ENCODE measurements around the gene SALL2.
A peak's percentile ranks its signal among the peaks of the same experiment; 100 is the strongest.
"Not testable (repeated sequence)": the region's sequence is repeated elsewhere in the genome, so short reads cannot be mapped to it uniquely, and the experiment has no call there.

The SALL2 gene

GRCh38 chr14:21525962-21526671 is at the start of gene SALL2:
Gene SALL2 (minus strand): TSS chr14:21526346. CDS start chr14:21526127, 219 bp downstream.
- DNase-seq (ENCODE audit: low read depth): peak; percentile 48

GRCh38 chr14:21575661-21576060 is 49.5 kb upstream of the SALL2 start:
- no peak for DNase-seq (ENCODE audit: low read depth)

DNA sequence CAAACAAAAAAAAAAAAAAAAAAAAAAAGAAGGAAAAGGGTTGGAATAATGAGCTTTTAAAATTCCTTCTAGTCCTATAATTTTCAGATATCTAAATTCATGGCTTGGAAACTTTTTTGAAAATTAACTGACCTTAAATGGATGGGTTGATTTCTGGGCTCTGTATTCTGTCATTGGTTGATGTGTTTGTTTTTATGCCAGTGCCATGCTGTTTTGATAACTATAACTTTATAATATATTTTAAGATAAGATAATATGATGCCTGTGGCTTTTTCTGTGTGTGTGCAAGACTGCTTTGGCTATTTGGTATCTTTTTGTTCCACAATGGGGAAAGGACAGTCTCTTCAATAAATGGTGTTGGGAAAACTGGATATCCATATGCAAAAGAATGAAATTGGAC is 46.5 kb upstream of the SALL2 start:
- no peak for DNase-seq (ENCODE audit: low read depth)

GRCh38 chr14:21558703-21559170 is 32.6 kb upstream of the SALL2 start:
- no peak for DNase-seq (ENCODE audit: low read depth)

GRCh38 chr14:21557084-21557901 is 31.1 kb upstream of the SALL2 start:
- peak; percentile 40 for DNase-seq (ENCODE audit: low read depth)

DNA sequence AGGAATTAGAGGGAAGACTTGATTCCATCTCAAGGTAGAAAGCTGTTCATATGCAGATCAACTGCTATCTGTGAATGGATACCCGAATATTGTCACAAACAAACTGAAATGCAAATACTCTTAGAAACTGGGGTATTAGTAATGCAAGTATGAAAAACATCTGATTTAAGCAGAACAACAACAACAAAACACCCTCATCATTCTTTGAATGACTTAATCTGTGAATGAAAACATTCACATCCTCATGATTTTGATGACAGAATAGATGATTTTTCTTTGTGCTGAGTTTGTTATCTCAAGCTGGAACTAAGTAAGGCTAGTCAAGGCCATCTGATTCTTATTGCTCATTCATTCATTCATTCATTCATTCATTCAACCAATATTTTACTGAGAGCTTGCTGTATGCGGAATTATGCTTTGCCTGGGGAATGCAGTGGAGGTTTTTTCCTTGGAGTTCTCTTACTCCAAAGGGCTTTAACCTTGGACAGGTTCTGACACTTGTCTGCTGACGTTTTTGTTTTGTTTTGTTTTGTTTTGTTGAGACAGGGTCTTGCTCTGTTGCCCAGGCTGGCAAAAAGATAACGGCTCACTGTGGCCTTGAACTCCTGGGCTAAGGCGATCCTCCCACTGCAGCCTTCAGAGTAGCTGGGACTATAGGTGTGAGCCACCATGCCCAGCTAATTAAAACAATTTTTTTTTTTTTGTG is 30.4 kb upstream of the SALL2 start:
- DNase-seq (ENCODE audit: low read depth): no peak

- DNase-seq (ENCODE audit: low read depth): no peak
Observed at GRCh38 chr14:21553266-21553665, 27.1 kb upstream of the SALL2 start.

GRCh38 chr14:21544588-21544987 is 18.4 kb upstream of the SALL2 start:
- DNase-seq (ENCODE audit: low read depth): not testable (repeated sequence)

GRCh38 chr14:21543963-21544362 is 17.8 kb upstream of the SALL2 start:
- no peak for DNase-seq (ENCODE audit: low read depth)

GRCh38 chr14:21543521-21543960 is 17.4 kb upstream of the SALL2 start:
- no peak for DNase-seq (ENCODE audit: low read depth)

GRCh38 chr14:21541413-21542074 is 15.4 kb upstream of the SALL2 start:
- DNase-seq (ENCODE audit: low read depth): no peak

DNA sequence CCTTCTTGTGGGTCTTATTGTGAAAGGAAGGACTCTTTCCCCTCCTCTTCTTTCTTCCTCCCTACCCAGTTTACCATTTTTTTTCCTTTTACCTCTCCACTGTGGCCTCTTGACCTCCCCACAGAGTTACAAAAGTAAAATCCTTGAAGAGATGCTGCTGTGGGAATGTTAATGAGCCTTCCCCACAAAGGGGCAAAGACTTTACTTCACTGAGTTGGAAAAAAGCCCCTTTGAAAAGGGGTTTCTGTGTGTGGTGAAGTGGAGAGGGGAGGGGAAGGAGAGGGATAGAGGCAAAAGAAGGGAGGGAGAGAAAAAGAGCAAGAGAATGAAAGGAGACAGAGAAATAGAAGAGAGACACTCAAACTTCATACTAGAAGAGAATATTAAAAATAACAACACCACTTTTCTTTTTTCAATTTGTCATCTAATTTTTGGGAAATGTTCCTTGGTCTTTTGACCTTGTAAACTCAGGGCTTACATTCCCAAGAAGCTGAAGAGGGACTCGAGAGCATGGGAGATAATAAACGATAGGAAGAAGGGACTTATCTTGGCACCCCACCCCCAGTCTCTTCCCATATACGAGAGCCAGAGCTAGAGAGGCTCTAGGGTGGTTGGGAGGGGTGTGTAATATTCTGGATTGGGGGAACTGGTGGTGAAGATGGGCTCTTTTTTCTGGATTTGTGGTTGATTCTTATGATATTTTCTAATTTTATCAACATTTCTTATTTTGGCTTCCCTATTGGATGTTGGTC is 13.2 kb upstream of the SALL2 start:
- no peak for DNase-seq (ENCODE audit: low read depth)

- DNase-seq (ENCODE audit: low read depth): no peak
Observed at GRCh38 chr14:21537090-21537424, 10.9 kb upstream of the SALL2 start.

DNA sequence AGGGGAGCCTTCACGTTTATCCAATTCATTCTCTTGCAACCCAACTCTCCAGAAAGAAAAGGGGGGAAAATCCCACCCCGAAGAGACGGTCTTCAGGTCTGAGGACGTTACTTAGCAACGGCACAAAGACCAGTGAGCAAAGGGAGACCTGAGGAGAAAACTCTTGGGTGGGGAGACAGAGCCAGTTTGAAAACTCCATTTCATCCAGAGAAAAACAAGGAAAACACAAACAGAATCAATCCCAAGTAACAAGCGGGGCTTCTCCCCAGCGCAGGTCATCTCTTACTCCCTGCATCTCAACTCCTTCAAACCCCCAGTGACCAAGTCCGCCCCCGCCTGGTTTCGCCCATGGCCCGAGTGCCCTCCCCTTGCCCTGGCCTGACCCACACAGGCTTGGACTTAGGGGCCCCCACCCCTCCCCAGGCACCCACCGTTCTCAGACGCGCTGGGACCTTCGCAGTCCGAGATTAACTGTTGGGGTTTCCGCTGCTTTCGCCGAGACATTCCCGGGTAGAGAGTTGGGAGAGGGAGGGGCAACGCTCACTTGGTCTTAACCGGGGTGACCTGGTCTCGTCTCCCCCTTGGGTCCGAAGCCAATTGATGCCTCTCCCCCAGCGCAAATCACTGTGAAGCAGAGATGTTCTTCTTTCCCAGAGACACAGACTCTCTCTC is 10.4 kb upstream of the SALL2 start:
- DNase-seq (ENCODE audit: low read depth): no peak

GRCh38 chr14:21535545-21536417 is 9.6 kb upstream of the SALL2 start:
- no peak for DNase-seq (ENCODE audit: low read depth)

DNA sequence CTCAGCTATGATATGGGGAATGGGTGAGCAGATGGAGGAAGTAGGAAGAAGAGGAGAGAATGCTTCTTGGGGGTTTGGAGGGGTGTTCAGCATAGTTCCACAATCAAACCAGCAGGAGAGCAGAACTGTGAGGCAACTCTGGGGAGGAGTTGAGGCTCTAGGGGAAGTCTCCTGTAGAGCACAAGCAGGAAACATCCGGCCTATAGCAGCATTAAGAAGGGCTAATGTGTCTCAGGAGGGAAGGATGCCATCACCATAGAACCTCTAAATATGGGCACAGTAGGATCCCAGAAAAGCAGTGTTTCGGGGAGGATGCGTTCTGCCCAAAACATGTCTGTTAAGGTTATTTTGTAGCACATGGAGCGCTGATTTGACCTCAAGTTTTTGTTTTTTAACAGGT is 8.4 kb upstream of the SALL2 start:
- no peak for DNase-seq (ENCODE audit: low read depth)

GRCh38 chr14:21533294-21533693 is 7.1 kb upstream of the SALL2 start:
- DNase-seq (ENCODE audit: low read depth): no peak

GRCh38 chr14:21529515-21529914 is 3.4 kb upstream of the SALL2 start:
- no peak for DNase-seq (ENCODE audit: low read depth)

GRCh38 chr14:21528381-21529348 is 2.5 kb upstream of the SALL2 start:
- DNase-seq (ENCODE audit: low read depth): no peak
